DND-41 (cell line): ENCODE results near the gene DGKA.

Experiments used
- ATAC-seq: fragments of 200-7000 bp; cut with Tn5 transposase; 3 replicates; pipeline ENCODE4 v1.9.1; 2021; ENCODE audit warnings: low read depth; ENCODE audit not compliant: insufficient read depth
- DNase-seq: peaks from one replicate; pipeline ENCODE4 v3.0.0-alpha.2; 2020
- H2AFZ ChIP-seq: 2 replicates; pipeline ENCODE4 v1.6.0; 2012; ENCODE audit warnings: low read depth, low read length
- H3K27ac ChIP-seq: 2 replicates; pipeline ENCODE4 v1.5.1; 2012; ENCODE audit warnings: low read length, inconsistent platforms
- H3K27me3 ChIP-seq: fragments of 200-600 bp; sonication (generic); 2 replicates; pipeline ENCODE4 v1.6.0; 2012; ENCODE audit warnings: low read length, mild to moderate bottlenecking, inconsistent platforms; ENCODE audit not compliant: insufficient read depth, poor library complexity
- H3K36me3 ChIP-seq: 2 replicates; pipeline ENCODE4 v1.5.1; 2012; ENCODE audit warnings: low read length, inconsistent platforms; ENCODE audit not compliant: insufficient read depth
- H3K4me1 ChIP-seq: 2 replicates; pipeline ENCODE4 v1.5.1; 2012; ENCODE audit warnings: mild to moderate bottlenecking, low read length; ENCODE audit not compliant: insufficient read depth
- H3K4me2 ChIP-seq: 2 replicates; pipeline ENCODE4 v1.6.0; 2012; ENCODE audit warnings: mild to moderate bottlenecking, moderate library complexity, low read length, inconsistent platforms; ENCODE audit not compliant: insufficient read depth
- H3K4me3 ChIP-seq, 2 experiments: fragments of 200-600 bp in 1 of 2; shearing (Covaris generic) in 1 of 2; 2 replicates each; pipeline ENCODE4 v1.5.1; 2012 to 2016; ENCODE audit warnings: inconsistent platforms in 2 of 2, low read length in 2 of 2, mild to moderate bottlenecking in 2 of 2, low read depth in 1 of 2, moderate library complexity in 1 of 2
- H3K79me2 ChIP-seq: 2 replicates; pipeline ENCODE4 v1.6.0; 2012; ENCODE audit warnings: low read length, inconsistent platforms; ENCODE audit not compliant: insufficient read depth
- H3K9ac ChIP-seq: 2 replicates; pipeline ENCODE4 v1.6.0; 2012; ENCODE audit warnings: low read depth, mild to moderate bottlenecking, inconsistent platforms, low read length, moderate library complexity
- H3K9me3 ChIP-seq: 2 replicates; pipeline ENCODE4 v1.5.1; 2012; ENCODE audit warnings: low read length, moderate library complexity, mild to moderate bottlenecking, inconsistent platforms; ENCODE audit not compliant: insufficient read depth, severe bottlenecking
- H4K20me1 ChIP-seq: 2 replicates; pipeline ENCODE4 v1.6.0; 2012; ENCODE audit warnings: low read length; ENCODE audit not compliant: insufficient read depth
- EZH2 ChIP-seq: IDR thresholded peaks from 3 replicates; pipeline ENCODE4 v1.6.1; 2012; ENCODE audit warnings: borderline replicate concordance, low read depth, mild to moderate bottlenecking, moderate library complexity, low read length, inconsistent platforms; ENCODE audit not compliant: severe bottlenecking
- TF ChIP-seq, protein P1 (sequence below): IDR thresholded peaks from 2 replicates; pipeline ENCODE4 v1.5.1; 2012; ENCODE audit warnings: borderline replicate concordance, low read length, moderate library complexity, mild to moderate bottlenecking; ENCODE audit not compliant: poor library complexity, severe bottlenecking; ENCODE audit errors: extremely low read depth

DGKA gene

DNA sequence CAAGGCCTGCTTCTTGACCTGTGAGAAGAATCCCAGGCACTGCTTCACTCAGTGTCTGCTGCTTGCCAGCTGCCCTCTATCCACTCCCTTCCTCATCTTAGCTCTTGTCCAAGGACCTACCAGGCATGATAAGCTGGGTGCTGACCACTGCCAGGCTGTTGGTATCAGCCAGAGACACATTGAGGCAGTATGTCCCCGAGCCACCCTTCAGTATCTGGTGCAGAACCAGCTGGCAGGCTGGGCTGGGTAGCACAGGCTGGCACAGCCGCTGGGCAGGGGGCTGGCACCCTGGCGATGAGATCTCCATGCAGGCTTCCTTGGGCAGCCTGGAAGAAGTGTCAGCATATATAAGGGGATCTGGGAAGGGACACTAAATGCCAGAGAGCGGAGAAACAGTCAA lies 24.4 kb downstream of the DGKA start:
- H3K36me3 ChIP-seq, result peaks cover 46% of the 10 kb centered on the region
- peak; percentile 15 for DNase-seq
- no peak overlapping the region for H2AFZ ChIP-seq
- H3K79me2 ChIP-seq, result no peaks in the 10 kb centered on the region
- H3K4me1 ChIP-seq, result no peaks in the 10 kb centered on the region
- no peaks in the 10 kb centered on the region for H3K27me3 ChIP-seq
- no peak overlapping the region for H3K9ac ChIP-seq
- H3K9me3 ChIP-seq, result no peaks in the 10 kb centered on the region
- TF ChIP-seq EZH2, result no peak
- TF ChIP-seq, protein P1, sequence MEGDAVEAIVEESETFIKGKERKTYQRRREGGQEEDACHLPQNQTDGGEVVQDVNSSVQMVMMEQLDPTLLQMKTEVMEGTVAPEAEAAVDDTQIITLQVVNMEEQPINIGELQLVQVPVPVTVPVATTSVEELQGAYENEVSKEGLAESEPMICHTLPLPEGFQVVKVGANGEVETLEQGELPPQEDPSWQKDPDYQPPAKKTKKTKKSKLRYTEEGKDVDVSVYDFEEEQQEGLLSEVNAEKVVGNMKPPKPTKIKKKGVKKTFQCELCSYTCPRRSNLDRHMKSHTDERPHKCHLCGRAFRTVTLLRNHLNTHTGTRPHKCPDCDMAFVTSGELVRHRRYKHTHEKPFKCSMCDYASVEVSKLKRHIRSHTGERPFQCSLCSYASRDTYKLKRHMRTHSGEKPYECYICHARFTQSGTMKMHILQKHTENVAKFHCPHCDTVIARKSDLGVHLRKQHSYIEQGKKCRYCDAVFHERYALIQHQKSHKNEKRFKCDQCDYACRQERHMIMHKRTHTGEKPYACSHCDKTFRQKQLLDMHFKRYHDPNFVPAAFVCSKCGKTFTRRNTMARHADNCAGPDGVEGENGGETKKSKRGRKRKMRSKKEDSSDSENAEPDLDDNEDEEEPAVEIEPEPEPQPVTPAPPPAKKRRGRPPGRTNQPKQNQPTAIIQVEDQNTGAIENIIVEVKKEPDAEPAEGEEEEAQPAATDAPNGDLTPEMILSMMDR, result no peak
- H3K27ac ChIP-seq, result no peak overlapping the region
- no peak overlapping the region for H3K4me2 ChIP-seq
- H4K20me1 ChIP-seq, result 0 out of 2 replicates have a peak, but pooled peaks cover 3% of the 10 kb centered on the region
- ATAC-seq, result peak; percentile 33
- H3K4me3 ChIP-seq, result no peak overlapping the region

DNA sequence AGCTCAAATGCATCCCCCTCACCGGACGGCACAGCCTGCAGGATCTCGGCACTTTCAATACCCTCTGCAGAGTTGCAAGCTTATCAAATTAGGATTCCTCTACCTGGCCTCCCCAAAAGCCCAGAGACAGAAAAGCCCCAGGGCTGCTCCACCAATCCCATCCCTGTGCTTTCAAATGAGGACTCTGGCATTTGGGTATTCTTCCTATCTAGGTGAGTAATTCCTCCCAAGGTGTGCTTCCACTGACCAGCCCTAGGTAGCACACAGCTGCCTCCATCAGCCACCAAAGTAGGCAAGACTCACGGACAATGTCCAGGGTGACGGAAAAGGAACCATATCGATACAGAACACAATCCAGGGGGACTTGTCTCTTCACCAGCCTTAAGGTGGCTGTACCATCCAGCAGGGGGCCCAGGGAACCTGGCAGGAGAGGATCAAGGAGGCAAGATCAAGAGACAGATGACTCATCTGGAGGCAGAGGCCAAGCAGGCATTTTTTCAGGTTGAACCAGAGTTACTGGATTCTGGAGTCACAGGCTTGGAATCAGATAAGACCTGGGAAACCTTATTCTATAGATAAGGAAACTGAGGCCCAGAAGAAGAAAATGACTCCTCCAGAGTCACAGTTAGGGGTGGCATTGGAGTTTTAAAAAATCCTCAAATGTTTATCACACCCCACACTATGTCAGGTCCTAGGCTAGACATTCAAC lies 25.0 kb downstream of the DGKA start:
- ATAC-seq (peak; percentile 83), DNase-seq (peak; percentile 71)
- Histone ChIP-seq H3K36me3 (peaks cover 40% of the 10 kb centered on the region), H3K27ac (no peak overlapping the region), H3K9ac (no peak overlapping the region), H3K4me2 (no peak overlapping the region), H3K4me1 (no peaks in the 10 kb centered on the region), H3K27me3 (no peaks in the 10 kb centered on the region), H4K20me1 (0 out of 2 replicates have a peak, but pooled peaks cover 3% of the 10 kb centered on the region), H3K79me2 (no peaks in the 10 kb centered on the region), H3K9me3 (no peaks in the 10 kb centered on the region), H3K4me3 (no peak overlapping the region), H2AFZ (no peak overlapping the region)
- TF ChIP-seq EZH2, result no peak
- TF ChIP-seq, protein P1, result peak; percentile 74

DNA sequence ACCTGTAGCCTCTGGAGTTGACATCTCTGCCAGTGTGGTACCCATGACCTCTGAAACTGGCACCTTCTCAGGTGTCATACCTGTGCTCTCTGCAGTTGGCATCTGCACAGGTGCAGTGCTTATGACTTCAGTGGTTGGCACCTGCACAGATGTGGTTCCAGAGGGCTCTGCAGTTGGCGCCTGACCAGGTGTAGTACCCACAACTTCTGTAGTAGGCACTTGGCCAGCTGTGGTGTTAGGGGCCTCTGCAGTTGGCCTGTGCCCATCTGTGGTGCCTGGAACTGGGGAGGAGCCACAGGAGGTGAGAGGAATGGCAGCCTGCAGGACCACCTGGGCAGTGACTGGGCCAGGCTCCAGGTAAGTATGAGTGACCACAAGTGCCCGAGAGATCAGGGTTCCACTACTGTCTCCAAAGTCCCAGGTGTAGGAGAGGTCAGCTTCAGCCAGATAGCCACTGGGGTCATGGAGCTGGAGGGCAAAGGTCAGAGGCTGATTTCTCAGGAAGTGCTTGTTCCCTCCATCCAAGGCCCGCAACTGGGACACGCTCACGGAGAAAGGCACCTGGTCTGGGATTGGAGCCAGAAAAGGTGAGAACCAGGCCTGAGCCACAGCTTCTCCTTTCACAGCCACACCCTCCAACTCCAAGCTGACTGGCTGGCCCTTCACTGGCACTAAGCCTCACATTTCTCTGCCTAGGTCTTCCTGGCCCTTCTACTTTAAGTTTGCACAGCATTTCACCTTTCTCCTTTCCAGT lies 26.3 kb downstream of the DGKA start:
- ATAC-seq (no peak), DNase-seq (no peak)
- Histone ChIP-seq H3K27me3 (no peaks in the 10 kb centered on the region), H3K27ac (no peak overlapping the region), H3K9ac (no peak overlapping the region), H3K36me3 (peaks cover 27% of the 10 kb centered on the region), H4K20me1 (no peaks in the 10 kb centered on the region), H3K9me3 (no peaks in the 10 kb centered on the region), H3K79me2 (no peaks in the 10 kb centered on the region), H3K4me2 (no peak overlapping the region), H3K4me3 (no peak overlapping the region), H3K4me1 (no peaks in the 10 kb centered on the region), H2AFZ (no peak overlapping the region)
- no peak for TF ChIP-seq EZH2
- TF ChIP-seq, protein P1, result no peak
